ENCODE results near the gene MRPL53. TPM values are rescaled to one million over a fixed set of nuclear protein-coding genes. Genes with fewer than 3 reads are reported as not detected.

Gene MRPL53
- total and polyA plus RNA-seq, 2 experiments from 2014 or later, result 7.7 to 65.1 TPM

GRCh38 chr2:74441690-74442482 lies 30.6 kb downstream of the MRPL53 start, which contains the start of gene RTKN:
Gene RTKN (minus strand): TSS chr2:74441937. CDS start chr2:74441816, 121 bp downstream.
- ATAC-seq, result peak; percentile 56

GRCh38 chr2:74441170-74441689 lies 31.2 kb downstream of the MRPL53 start:
- Histone ChIP-seq H4K20me1 (replicated peaks; ENCODE audit: insufficient read depth) (peaks cover 23% of the 10 kb centered on the region), H3K9me2 (ENCODE audit: insufficient read depth) (no peaks in the 10 kb centered on the region), H3K79me2 (replicated peaks; ENCODE audit: insufficient read depth) (peaks cover 38% of the 10 kb centered on the region), H3K4me3 (peak overlapping the region; percentile 96), H3K4me1 (ENCODE audit: insufficient read depth) (peaks cover 35% of the 10 kb centered on the region), H3K36me3 (ENCODE audit: insufficient read depth) (no peaks in the 10 kb centered on the region), H3K27me3 (ENCODE audit: insufficient read depth) (no peaks in the 10 kb centered on the region), H2AFZ (peak overlapping the region; percentile 66), H3K27ac (ENCODE audit: low read depth) (peak overlapping the region; percentile 97), H3F3A (replicated peaks; ENCODE audit: low read depth) (peaks cover 18% of the 10 kb centered on the region), H3K4me2 (peak overlapping the region; percentile 97)
- peak overlapping the region; percentile 97; the same call in 1 of the 2 replicates for H3K27ac Mint-ChIP-seq
- H3K4me3 Mint-ChIP-seq, result peak overlapping the region; percentile 98
- TF ChIP-seq CREB1 (CRISPR knock-in tag; IDR thresholded peaks at IDR 0.05; ENCODE audit: low read depth), result no peak
- TF ChIP-seq, protein P1, sequence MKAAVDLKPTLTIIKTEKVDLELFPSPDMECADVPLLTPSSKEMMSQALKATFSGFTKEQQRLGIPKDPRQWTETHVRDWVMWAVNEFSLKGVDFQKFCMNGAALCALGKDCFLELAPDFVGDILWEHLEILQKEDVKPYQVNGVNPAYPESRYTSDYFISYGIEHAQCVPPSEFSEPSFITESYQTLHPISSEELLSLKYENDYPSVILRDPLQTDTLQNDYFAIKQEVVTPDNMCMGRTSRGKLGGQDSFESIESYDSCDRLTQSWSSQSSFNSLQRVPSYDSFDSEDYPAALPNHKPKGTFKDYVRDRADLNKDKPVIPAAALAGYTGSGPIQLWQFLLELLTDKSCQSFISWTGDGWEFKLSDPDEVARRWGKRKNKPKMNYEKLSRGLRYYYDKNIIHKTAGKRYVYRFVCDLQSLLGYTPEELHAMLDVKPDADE (IDR thresholded peaks at IDR 0.05), result no peak
- no peak for TF ChIP-seq ZNF331 (CRISPR knock-in tag; IDR thresholded peaks at IDR 0.05; ENCODE audit: low read depth)
- H3K27me3 Mint-ChIP-seq (ENCODE audit: insufficient read depth, low read depth, poor library complexity), result peaks cover 16% of the 10 kb centered on the region
- peaks cover 18% of the 10 kb centered on the region for H3K36me3 Mint-ChIP-seq (ENCODE audit: low read depth)
- H3K4me1 Mint-ChIP-seq, result peaks cover 34% of the 10 kb centered on the region
- DNase-seq (ENCODE audit: low spot score), result peak; percentile 45
- ATAC-seq, result peak; percentile 6
- no peaks in the 10 kb centered on the region for H3K9me3 Mint-ChIP-seq

More at GRCh38 chr2:74441690-74442482, 30.6 kb downstream of the MRPL53 start, which contains the start of gene RTKN:
- Mint-ChIP-seq H3K4me1 (peaks cover 29% of the 10 kb centered on the region), H3K36me3 (ENCODE audit: low read depth) (peaks cover 18% of the 10 kb centered on the region), H3K27me3 (ENCODE audit: insufficient read depth, low read depth, poor library complexity) (peaks cover 16% of the 10 kb centered on the region), H3K9me3 (no peaks in the 10 kb centered on the region), H3K4me3 (peak within 1 kb of the TSS; percentile 98), H3K27ac (peak within 1 kb of the TSS; percentile 97)
- peaks cover 18% of the 10 kb centered on the region for H3F3A ChIP-seq (replicated peaks; ENCODE audit: low read depth)
- peak within 1 kb of the TSS; percentile 97 for H3K4me2 ChIP-seq
- H3K79me2 ChIP-seq (replicated peaks; ENCODE audit: insufficient read depth), result peaks cover 34% of the 10 kb centered on the region
- TF ChIP-seq, protein P2, sequence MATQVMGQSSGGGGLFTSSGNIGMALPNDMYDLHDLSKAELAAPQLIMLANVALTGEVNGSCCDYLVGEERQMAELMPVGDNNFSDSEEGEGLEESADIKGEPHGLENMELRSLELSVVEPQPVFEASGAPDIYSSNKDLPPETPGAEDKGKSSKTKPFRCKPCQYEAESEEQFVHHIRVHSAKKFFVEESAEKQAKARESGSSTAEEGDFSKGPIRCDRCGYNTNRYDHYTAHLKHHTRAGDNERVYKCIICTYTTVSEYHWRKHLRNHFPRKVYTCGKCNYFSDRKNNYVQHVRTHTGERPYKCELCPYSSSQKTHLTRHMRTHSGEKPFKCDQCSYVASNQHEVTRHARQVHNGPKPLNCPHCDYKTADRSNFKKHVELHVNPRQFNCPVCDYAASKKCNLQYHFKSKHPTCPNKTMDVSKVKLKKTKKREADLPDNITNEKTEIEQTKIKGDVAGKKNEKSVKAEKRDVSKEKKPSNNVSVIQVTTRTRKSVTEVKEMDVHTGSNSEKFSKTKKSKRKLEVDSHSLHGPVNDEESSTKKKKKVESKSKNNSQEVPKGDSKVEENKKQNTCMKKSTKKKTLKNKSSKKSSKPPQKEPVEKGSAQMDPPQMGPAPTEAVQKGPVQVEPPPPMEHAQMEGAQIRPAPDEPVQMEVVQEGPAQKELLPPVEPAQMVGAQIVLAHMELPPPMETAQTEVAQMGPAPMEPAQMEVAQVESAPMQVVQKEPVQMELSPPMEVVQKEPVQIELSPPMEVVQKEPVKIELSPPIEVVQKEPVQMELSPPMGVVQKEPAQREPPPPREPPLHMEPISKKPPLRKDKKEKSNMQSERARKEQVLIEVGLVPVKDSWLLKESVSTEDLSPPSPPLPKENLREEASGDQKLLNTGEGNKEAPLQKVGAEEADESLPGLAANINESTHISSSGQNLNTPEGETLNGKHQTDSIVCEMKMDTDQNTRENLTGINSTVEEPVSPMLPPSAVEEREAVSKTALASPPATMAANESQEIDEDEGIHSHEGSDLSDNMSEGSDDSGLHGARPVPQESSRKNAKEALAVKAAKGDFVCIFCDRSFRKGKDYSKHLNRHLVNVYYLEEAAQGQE (IDR thresholded peaks at IDR 0.05; ENCODE audit: unreplicated experiment), result no peak
- TF ChIP-seq POLR2AphosphoS5 (IDR thresholded peaks at IDR 0.05; ENCODE audit: low read depth) (peak; percentile 68), EZH2 (IDR thresholded peaks at IDR 0.05; ENCODE audit: low read depth, unreplicated experiment) (no peak), CREB1 (CRISPR knock-in tag; IDR thresholded peaks at IDR 0.05; ENCODE audit: low read depth) (peak; percentile 39), ZNF114 (CRISPR knock-in tag; IDR thresholded peaks at IDR 0.05) (no peak), JUNB (IDR thresholded peaks at IDR 0.05; ENCODE audit: unreplicated experiment) (no peak)
- no peaks in the 10 kb centered on the region for H3K27me3 ChIP-seq (ENCODE audit: insufficient read depth)
- DNase-seq (ENCODE audit: low spot score), result peak; percentile 92
- H3K36me3 ChIP-seq (ENCODE audit: insufficient read depth), result no peaks in the 10 kb centered on the region
- peaks cover 29% of the 10 kb centered on the region for H3K4me1 ChIP-seq (ENCODE audit: insufficient read depth)
- H3K9me2 ChIP-seq (ENCODE audit: insufficient read depth), result no peaks in the 10 kb centered on the region
- H3K4me3 ChIP-seq, result peak within 1 kb of the TSS; percentile 96
- peaks cover 23% of the 10 kb centered on the region for H4K20me1 ChIP-seq (replicated peaks; ENCODE audit: insufficient read depth)
- peak within 1 kb of the TSS; percentile 97 for H3K27ac ChIP-seq (ENCODE audit: low read depth)
- peak within 1 kb of the TSS; percentile 66 for H2AFZ ChIP-seq
